GM12878 (cell line): Measurements from ENCODE around the gene ATF6. TPM values are rescaled to one million over a fixed set of nuclear protein-coding genes. Genes with fewer than 3 reads are reported as not detected.

Experiments used
- CHD2 ChIP-seq: IDR thresholded peaks from 2 replicates; pipeline ENCODE4 v1.6.1; 2011; ENCODE audit warnings: low read depth, low read length, improper control_type of control experiment, borderline replicate concordance
- CTCF ChIP-seq, 3 experiments: IDR thresholded peaks in 2 of 3; conservative IDR thresholded peaks in 1 of 3; 2 replicates each; pipeline ENCODE4 v1.5.1; 2011; ENCODE audit warnings: low read depth in 3 of 3, low read length in 3 of 3, mild to moderate bottlenecking in 3 of 3, control low read depth in 2 of 3, moderate library complexity in 2 of 3, inconsistent platforms in 1 of 3, mixed read lengths in 1 of 3; ENCODE audit not compliant: control insufficient read depth in 2 of 3, insufficient read depth in 1 of 3; ENCODE audit errors: extremely low read depth in 1 of 3
- FOXM1 ChIP-seq: IDR thresholded peaks from 2 replicates; pipeline ENCODE4 v1.6.1; 2012; ENCODE audit warnings: low read depth, mild to moderate bottlenecking, inconsistent platforms, low read length, moderate library complexity
- KLF5 ChIP-seq: fragments of 450-650 bp; IDR thresholded peaks from 2 replicates; pipeline ENCODE4 v1.6.1; 2014; ENCODE audit warnings: mild to moderate bottlenecking; ENCODE audit not compliant: partially characterized antibody
- NKRF ChIP-seq: fragments of 450-650 bp; conservative IDR thresholded peaks from 2 replicates; pipeline ENCODE4 v1.6.1; 2017; ENCODE audit warnings: mild to moderate bottlenecking, moderate library complexity
- PBX3 ChIP-seq: IDR thresholded peaks from 2 replicates; pipeline ENCODE4 v1.6.1; 2011; ENCODE audit warnings: mild to moderate bottlenecking, low read depth, low read length, moderate library complexity; ENCODE audit not compliant: insufficient replicate concordance
- POLR2AphosphoS2 ChIP-seq: IDR thresholded peaks from 2 replicates; pipeline ENCODE4 v1.6.1; 2011; ENCODE audit warnings: low read depth, mild to moderate bottlenecking, low read length, improper control_type of control experiment, moderate library complexity
- RAD51 ChIP-seq: fragments of 450-650 bp; IDR thresholded peaks from 2 replicates; pipeline ENCODE4 v1.6.1; 2016; ENCODE audit warnings: moderate library complexity, mild to moderate bottlenecking, inconsistent platforms
- RELA ChIP-seq: fragments of 450-650 bp; IDR thresholded peaks from 2 replicates; pipeline ENCODE4 v1.8.0; 2014; ENCODE audit warnings: borderline replicate concordance; ENCODE audit not compliant: partially characterized antibody
- RELB ChIP-seq: fragments of 450-650 bp; IDR thresholded peaks from 2 replicates; pipeline ENCODE4 v1.6.1; 2017; ENCODE audit warnings: low read depth, mild to moderate bottlenecking, moderate library complexity
- RUNX3 ChIP-seq: IDR thresholded peaks from 2 replicates; pipeline ENCODE4 v1.6.1; 2012; ENCODE audit warnings: low read length, inconsistent platforms
- SPI1 ChIP-seq: IDR thresholded peaks from 2 replicates; pipeline ENCODE4 v1.6.1; 2011; ENCODE audit warnings: low read depth, mild to moderate bottlenecking, low read length, moderate library complexity, borderline replicate concordance; ENCODE audit not compliant: insufficient read depth
- TCF12 ChIP-seq: IDR thresholded peaks from 2 replicates; pipeline ENCODE4 v1.6.1; 2011; ENCODE audit warnings: low read depth, mild to moderate bottlenecking, low read length
- ZBTB33 ChIP-seq: fragments of 450-650 bp; IDR thresholded peaks from 2 replicates; pipeline ENCODE4 v1.6.1; 2017; ENCODE audit warnings: mild to moderate bottlenecking
- ZNF24 ChIP-seq: fragments of 450-650 bp; IDR thresholded peaks from 2 replicates; pipeline ENCODE4 v1.6.1; 2017; ENCODE audit warnings: antibody characterized with exemption, mild to moderate bottlenecking
- polyA plus RNA-seq, 11 experiments: library from polyadenylated mRNA; depleted of rRNA in 4 of 11; unstranded in 6 of 11; stranded (reverse) in 5 of 11; fragments of >200 nt; fragmentation: Nextera tagmentation in 4 of 11; fragmentation: Illumina TruSeq in 1 of 11; extraction: Ambion mirVana in 4 of 11; extraction: Trizol in 1 of 11; gene quantifications; 1 replicate in 1 of 11; 2 replicates in 10 of 11; pipeline versions ENCODE4 v1.2.1 to v1.2.3, GENCODE V29; 2011 to 2016; ENCODE audit warnings: inconsistent platforms in 2 of 11, missing spikeins in 2 of 11, low read depth in 1 of 11
- total RNA-seq, 4 experiments: library from RNA; depleted of rRNA in 3 of 4; stranded (reverse); fragments of >200 nt in 3 of 4; fragmentation: Illumina TruSeq in 1 of 4; extraction: Trizol in 1 of 4; gene quantifications; 2 replicates each; pipeline versions ENCODE4 v1.2.1 to v1.2.3, GENCODE V29; 2013 to 2021

The ATF6 gene
- total and polyA plus RNA-seq, 10 of the 15 experiments (the other 5 are each of a cell fraction or from before 2014, with no cell fraction given), result 7.8 to 24.3 (median 14.7) TPM

- no peak for TF ChIP-seq ZBTB33
- peak; percentile 85 for TF ChIP-seq RELB
- TF ChIP-seq RAD51, result peak; percentile 53
- TF ChIP-seq TCF12, result 0 out of 2 replicates have a peak, but pooled peaks have one; percentile 48
- TF ChIP-seq CHD2, result no peak
- TF ChIP-seq PBX3, result no peak
- TF ChIP-seq RELA, result peak; percentile 28
- TF ChIP-seq CTCF (IDR thresholded peaks at IDR 0.05 in 2 of 3, conservative IDR thresholded peaks at IDR 0.05 in 1 of 3; ENCODE audit: control insufficient read depth in 2 of 3, extremely low read depth in 1 of 3, insufficient read depth in 1 of 3, low read depth in 3 of 3, low read length in 3 of 3), result peak; percentile 57 to 83 (median 78)
- TF ChIP-seq ZNF24, result no peak
- peak; percentile 17; the same call in 1 of the 2 replicates for TF ChIP-seq SPI1
- peak; percentile 49 for TF ChIP-seq FOXM1
- TF ChIP-seq POLR2AphosphoS2, result no peak
- peak; percentile 87 for TF ChIP-seq RUNX3
- TF ChIP-seq NKRF, result no peak
- peak; percentile 37 for TF ChIP-seq KLF5
These were observed 27.4 kb upstream of the ATF6 start (continued) for GRCh38 chr1:161738627-161739287.
